Measurements from ENCODE around the gene POLE3.

DNA sequence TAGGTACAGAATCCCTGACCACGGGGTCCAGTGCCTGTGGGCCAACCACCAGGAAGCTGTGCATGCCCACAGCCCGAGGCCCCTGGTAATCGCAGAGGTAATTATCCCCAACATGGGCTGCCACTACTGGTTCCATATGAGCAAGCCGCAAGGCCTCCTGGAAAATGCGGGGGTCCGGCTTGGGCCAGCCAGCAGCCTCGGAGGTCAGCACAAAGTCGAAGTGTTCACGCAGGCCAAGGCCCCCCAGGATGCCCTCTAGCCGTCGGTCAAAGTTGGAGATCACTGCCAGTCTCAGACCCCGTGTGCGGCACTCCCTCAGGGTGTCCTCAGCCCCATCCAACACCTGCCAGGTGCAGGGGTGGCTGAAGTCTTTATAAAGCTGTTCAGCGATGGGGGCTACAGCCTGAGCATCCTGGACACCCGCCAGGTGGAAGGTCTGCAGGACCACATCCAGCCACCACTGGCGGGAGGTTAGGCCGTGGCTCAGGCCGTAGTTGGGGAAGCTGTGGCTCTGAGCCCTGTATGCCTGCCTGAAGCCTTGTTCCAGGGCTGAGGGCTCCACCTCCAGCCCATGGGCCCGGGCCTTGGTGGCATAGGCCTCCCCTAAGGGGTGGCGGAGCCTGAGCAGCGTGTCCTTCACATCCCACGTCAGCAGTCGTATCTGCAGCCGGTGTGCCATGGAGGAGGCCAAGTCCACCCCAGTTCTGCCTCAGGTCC is 36.6 kb downstream of the POLE3 start:
- TF ChIP-seq, protein P1, sequence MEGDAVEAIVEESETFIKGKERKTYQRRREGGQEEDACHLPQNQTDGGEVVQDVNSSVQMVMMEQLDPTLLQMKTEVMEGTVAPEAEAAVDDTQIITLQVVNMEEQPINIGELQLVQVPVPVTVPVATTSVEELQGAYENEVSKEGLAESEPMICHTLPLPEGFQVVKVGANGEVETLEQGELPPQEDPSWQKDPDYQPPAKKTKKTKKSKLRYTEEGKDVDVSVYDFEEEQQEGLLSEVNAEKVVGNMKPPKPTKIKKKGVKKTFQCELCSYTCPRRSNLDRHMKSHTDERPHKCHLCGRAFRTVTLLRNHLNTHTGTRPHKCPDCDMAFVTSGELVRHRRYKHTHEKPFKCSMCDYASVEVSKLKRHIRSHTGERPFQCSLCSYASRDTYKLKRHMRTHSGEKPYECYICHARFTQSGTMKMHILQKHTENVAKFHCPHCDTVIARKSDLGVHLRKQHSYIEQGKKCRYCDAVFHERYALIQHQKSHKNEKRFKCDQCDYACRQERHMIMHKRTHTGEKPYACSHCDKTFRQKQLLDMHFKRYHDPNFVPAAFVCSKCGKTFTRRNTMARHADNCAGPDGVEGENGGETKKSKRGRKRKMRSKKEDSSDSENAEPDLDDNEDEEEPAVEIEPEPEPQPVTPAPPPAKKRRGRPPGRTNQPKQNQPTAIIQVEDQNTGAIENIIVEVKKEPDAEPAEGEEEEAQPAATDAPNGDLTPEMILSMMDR (IDR thresholded peaks at IDR 0.05) = no peak
- TF ChIP-seq POLR2A (IDR thresholded peaks at IDR 0.05) = no peak

Data from testis (tissue), 2 donors.